Activated T-cell treated with anti-CD3 and anti-CD28 coated beads, Interleukin-2, amount 50 U/mL, for 48 hours (primary cell): Measurements from ENCODE around the gene NBR1.
"Not testable (repeated sequence)": the region's sequence is repeated elsewhere in the genome, so short reads cannot be mapped to it uniquely, and the experiment has no call there.

ENCODE experiments used
- DNase-seq, 2 experiments: peaks; one replicate each; pipeline ENCODE4 v3.0.0-alpha.2; 2020

Gene NBR1

GRCh38 chr17:43170766-43171585 is at the start of gene NBR1:
Gene NBR1 (plus strand): TSS chr17:43171214. CDS start chr17:43175800, 4,586 bp downstream.
- peak; percentile 99 to 100 for DNase-seq

- peak; percentile 95 for DNase-seq
Measured at GRCh38 chr17:43125133-43125966, 45.7 kb upstream of the NBR1 start, which contains the start of gene BRCA1. Gene BRCA1 (minus strand): TSS chr17:43125364. CDS start chr17:43124096, 1,268 bp downstream.

GRCh38 chr17:43125967-43126910 is 44.8 kb upstream of the NBR1 start:
- peak; percentile 26 to 33 for DNase-seq

- peak in 1 of 2 experiments; percentile 14 for DNase-seq
Measured at GRCh38 chr17:43126911-43127290, 44.1 kb upstream of the NBR1 start.

GRCh38 chr17:43127333-43127876 is 43.6 kb upstream of the NBR1 start:
- not testable (repeated sequence) for DNase-seq

- no peak for DNase-seq
Measured at GRCh38 chr17:43129671-43130010, 41.4 kb upstream of the NBR1 start.

GRCh38 chr17:43132117-43132516 is 38.9 kb upstream of the NBR1 start:
- DNase-seq = no peak

- DNase-seq = not testable (repeated sequence)
Measured at GRCh38 chr17:43133439-43133838, 37.6 kb upstream of the NBR1 start.

GRCh38 chr17:43134774-43135453 is 36.1 kb upstream of the NBR1 start:
- DNase-seq = no peak

GRCh38 chr17:43135454-43135819 is 35.6 kb upstream of the NBR1 start:
- DNase-seq = no peak

- not testable (repeated sequence) for DNase-seq
Measured at GRCh38 chr17:43136574-43136973, 34.4 kb upstream of the NBR1 start.

- not testable (repeated sequence) for DNase-seq
Measured at GRCh38 chr17:43138531-43138930, 32.5 kb upstream of the NBR1 start.

GRCh38 chr17:43140396-43141332 is 30.4 kb upstream of the NBR1 start:
- no peak for DNase-seq

- no peak for DNase-seq
Measured at GRCh38 chr17:43142153-43142552, 28.9 kb upstream of the NBR1 start.

GRCh38 chr17:43143201-43143600 is 27.8 kb upstream of the NBR1 start:
- no peak for DNase-seq

GRCh38 chr17:43146649-43147048 is 24.4 kb upstream of the NBR1 start:
- no peak for DNase-seq

- no peak for DNase-seq
Measured at GRCh38 chr17:43151880-43152456, 19.0 kb upstream of the NBR1 start.

GRCh38 chr17:43153197-43153835 is 17.7 kb upstream of the NBR1 start:
- DNase-seq = not testable (repeated sequence)

GRCh38 chr17:43155666-43156065 is 15.3 kb upstream of the NBR1 start:
- no peak for DNase-seq

- DNase-seq = not testable (repeated sequence)
Measured at GRCh38 chr17:43159232-43159631, 11.8 kb upstream of the NBR1 start.
